Measurements from ENCODE around the gene ARHGEF37. TPM values are rescaled to one million over a fixed set of nuclear protein-coding genes. Genes with fewer than 3 reads are reported as not detected.
A peak's percentile ranks its signal among the peaks of the same experiment; 100 is the strongest.

The ARHGEF37 gene
- total and polyA plus RNA-seq, 9 of the 15 experiments (the other 6 are each of a cell fraction or from before 2014, with no cell fraction given), result 0.01 to 0.27 (median 0.05) TPM

GRCh38 chr5:149632311-149633251 lies 51.3 kb downstream of the ARHGEF37 start (continued):
- TF ChIP-seq MYNN (IDR thresholded peaks at IDR 0.05), result 0 out of 2 replicates have a peak, but pooled peaks have one; percentile 34
- TF ChIP-seq MYNN (CRISPR knock-in tag; IDR thresholded peaks at IDR 0.05), result no peak
- TF ChIP-seq NFIX (CRISPR knock-in tag; IDR thresholded peaks at IDR 0.05; ENCODE audit: low read depth), result no peak
- TF ChIP-seq COPS2 (conservative IDR thresholded peaks at IDR 0.05), result no peak
- no peak for TF ChIP-seq ZNF217 (CRISPR knock-in tag; IDR thresholded peaks at IDR 0.05)
- TF ChIP-seq KLF10 (CRISPR knock-in tag; IDR thresholded peaks at IDR 0.05), result no peak
- TF ChIP-seq, protein P1, sequence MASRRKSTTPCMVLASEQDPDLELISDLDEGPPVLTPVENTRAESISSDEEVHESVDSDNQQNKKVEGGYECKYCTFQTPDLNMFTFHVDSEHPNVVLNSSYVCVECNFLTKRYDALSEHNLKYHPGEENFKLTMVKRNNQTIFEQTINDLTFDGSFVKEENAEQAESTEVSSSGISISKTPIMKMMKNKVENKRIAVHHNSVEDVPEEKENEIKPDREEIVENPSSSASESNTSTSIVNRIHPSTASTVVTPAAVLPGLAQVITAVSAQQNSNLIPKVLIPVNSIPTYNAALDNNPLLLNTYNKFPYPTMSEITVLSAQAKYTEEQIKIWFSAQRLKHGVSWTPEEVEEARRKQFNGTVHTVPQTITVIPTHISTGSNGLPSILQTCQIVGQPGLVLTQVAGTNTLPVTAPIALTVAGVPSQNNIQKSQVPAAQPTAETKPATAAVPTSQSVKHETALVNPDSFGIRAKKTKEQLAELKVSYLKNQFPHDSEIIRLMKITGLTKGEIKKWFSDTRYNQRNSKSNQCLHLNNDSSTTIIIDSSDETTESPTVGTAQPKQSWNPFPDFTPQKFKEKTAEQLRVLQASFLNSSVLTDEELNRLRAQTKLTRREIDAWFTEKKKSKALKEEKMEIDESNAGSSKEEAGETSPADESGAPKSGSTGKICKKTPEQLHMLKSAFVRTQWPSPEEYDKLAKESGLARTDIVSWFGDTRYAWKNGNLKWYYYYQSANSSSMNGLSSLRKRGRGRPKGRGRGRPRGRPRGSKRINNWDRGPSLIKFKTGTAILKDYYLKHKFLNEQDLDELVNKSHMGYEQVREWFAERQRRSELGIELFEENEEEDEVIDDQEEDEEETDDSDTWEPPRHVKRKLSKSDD (conservative IDR thresholded peaks at IDR 0.05; ENCODE audit: low read length), result no peak
- TF ChIP-seq FOXK2 (conservative IDR thresholded peaks at IDR 0.05 in 1 of 2, IDR thresholded peaks at IDR 0.05 in 1 of 2; ENCODE audit: low read depth in 2 of 2), result 0 out of 4 replicates have a peak, but pooled peaks of 1 of the 2 experiments have one; percentile 29
- no peak for TF ChIP-seq HDAC6 (IDR thresholded peaks at IDR 0.05; ENCODE audit: low read depth, low read length)
- TF ChIP-seq ZNF586 (CRISPR knock-in tag; conservative IDR thresholded peaks at IDR 0.05), result no peak
- peak; percentile 91 for TF ChIP-seq HMBOX1 (IDR thresholded peaks at IDR 0.05)
- TF ChIP-seq CLOCK (CRISPR knock-in tag; IDR thresholded peaks at IDR 0.05; ENCODE audit: borderline replicate concordance), result no peak
- TF ChIP-seq SIRT6 (IDR thresholded peaks at IDR 0.05; ENCODE audit: low read depth, low read length), result no peak
- peak; percentile 62; the same call in 1 of the 2 replicates for TF ChIP-seq SMARCC2 (IDR thresholded peaks at IDR 0.05; ENCODE audit: low read depth)
- TF ChIP-seq ZNF274 (IDR thresholded peaks at IDR 0.05; ENCODE audit: borderline replicate concordance, low read depth, low read length), result no peak
- no peak; the same call in 1 of the 2 replicates for TF ChIP-seq ELF4 (CRISPR knock-in tag; IDR thresholded peaks at IDR 0.05)
- TF ChIP-seq TFAP4 (CRISPR knock-in tag; IDR thresholded peaks at IDR 0.05; ENCODE audit: borderline replicate concordance), result peak; percentile 80; the same call in 1 of the 2 replicates
- TF ChIP-seq SMARCA4 (IDR thresholded peaks at IDR 0.05), result peak; percentile 83
- TF ChIP-seq, protein P2, sequence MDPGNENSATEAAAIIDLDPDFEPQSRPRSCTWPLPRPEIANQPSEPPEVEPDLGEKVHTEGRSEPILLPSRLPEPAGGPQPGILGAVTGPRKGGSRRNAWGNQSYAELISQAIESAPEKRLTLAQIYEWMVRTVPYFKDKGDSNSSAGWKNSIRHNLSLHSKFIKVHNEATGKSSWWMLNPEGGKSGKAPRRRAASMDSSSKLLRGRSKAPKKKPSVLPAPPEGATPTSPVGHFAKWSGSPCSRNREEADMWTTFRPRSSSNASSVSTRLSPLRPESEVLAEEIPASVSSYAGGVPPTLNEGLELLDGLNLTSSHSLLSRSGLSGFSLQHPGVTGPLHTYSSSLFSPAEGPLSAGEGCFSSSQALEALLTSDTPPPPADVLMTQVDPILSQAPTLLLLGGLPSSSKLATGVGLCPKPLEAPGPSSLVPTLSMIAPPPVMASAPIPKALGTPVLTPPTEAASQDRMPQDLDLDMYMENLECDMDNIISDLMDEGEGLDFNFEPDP (CRISPR knock-in tag; IDR thresholded peaks at IDR 0.05), result no peak

Measured in K562 (cell line).